Measurements from ENCODE around the gene FUBP3. TPM values are rescaled to one million over a fixed set of nuclear protein-coding genes. Genes with fewer than 3 reads are reported as not detected.

FUBP3 gene
- total and polyA plus RNA-seq, 10 donors: 14.7 to 46.1 (median 30.5) TPM

DNA sequence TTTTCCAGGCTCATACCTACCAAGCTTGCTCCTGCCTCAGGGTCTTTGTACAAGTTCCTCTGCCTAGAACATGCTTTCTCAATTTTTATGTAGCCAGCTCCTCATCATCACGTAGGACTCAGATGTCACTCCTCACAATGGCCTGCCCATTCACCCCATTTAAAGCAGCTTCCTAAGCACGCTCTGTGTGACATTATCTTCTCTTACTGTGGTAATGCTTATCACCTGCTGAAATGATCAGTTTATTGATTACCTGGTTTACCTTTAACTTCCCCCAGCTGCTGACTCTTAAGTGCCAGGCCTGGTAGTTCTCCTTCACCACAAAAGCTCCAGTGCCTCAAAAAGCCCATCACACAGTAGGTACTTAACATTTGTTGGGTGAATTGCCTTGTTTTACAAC, 13.6 kb downstream of the FUBP3 start:
- Histone ChIP-seq H3K36me3 (peaks cover 0 to 70% (median 37%) of the 10 kb centered on the region in 6 donors), H3K4me3 (no peak overlapping the region), H3K27ac (no peak overlapping the region), H3K4me1 (peaks cover 0 to 21% (median 5%) of the 10 kb centered on the region in 6 donors), H3K27me3 (replicated peaks in 1 of 7) (no peaks in the 10 kb centered on the region), H3K9me3 (no peaks in the 10 kb centered on the region)
- intact Hi-C loops (cut with DNase I; ENCODE audit: low total_unique reads): no loop called here
- TF ChIP-seq POLR2AphosphoS5 (IDR thresholded peaks at IDR 0.05) (no peak), POLR2A (IDR thresholded peaks at IDR 0.05) (no peak), CTCF (IDR thresholded peaks at IDR 0.05 in 8 of 11, conservative IDR thresholded peaks at IDR 0.05 in 3 of 11) (no peak)
- WGBS, 5 donors: 91 to 98% (median 92%) methylated on average over 2 of the region's 2 CpGs
- no peak for DNase-seq

- Histone ChIP-seq H3K4me3 (no peak overlapping the region), H3K27ac (no peak overlapping the region), H3K36me3 (peaks cover 0 to 99% (median 44%) of the 10 kb centered on the region in 6 donors), H3K4me1 (no peaks in the 10 kb centered on the region), H3K9me3 (no peaks in the 10 kb centered on the region), H3K27me3 (replicated peaks in 1 of 7) (no peaks in the 10 kb centered on the region)
- no peak for DNase-seq
- TF ChIP-seq CTCF (IDR thresholded peaks at IDR 0.05 in 8 of 11, conservative IDR thresholded peaks at IDR 0.05 in 3 of 11) (no peak), POLR2A (IDR thresholded peaks at IDR 0.05) (no peak), POLR2AphosphoS5 (IDR thresholded peaks at IDR 0.05) (no peak)
- 94 to 97% (median 95%) methylated on average over 4 of the region's 4 CpGs for WGBS, 5 donors
- intact Hi-C loops (cut with DNase I; ENCODE audit: low total_unique reads): no loop called here
These were observed 17.9 kb downstream of the FUBP3 start for GRCh38 chr9:130597228-130597627.

DNA sequence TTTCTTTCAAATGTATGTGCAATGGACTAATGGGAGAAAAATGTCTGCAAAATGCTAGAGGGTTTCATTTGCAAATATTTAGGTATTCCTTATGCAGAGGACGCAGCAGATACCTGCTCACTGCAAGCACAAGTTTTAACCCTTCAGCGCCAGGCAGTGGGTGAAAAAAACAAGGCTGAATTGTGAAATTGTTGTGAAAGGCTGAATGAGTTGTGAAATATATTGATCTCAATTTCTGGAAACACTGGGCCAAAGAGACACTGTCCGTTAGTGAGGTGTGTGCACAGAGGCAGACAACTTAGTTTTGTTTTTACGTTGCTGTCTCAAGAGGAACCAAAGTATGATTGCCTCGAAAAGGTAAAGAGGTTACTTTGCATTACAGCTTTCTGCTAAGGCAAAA, 18.8 kb downstream of the FUBP3 start:
- no peaks in the 10 kb centered on the region for H3K27me3 ChIP-seq (replicated peaks in 1 of 7)
- H3K9me3 ChIP-seq: no peaks in the 10 kb centered on the region
- peaks cover 0 to 100% (median 43%) of the 10 kb centered on the region in 6 donors for H3K36me3 ChIP-seq
- no peak overlapping the region for H3K27ac ChIP-seq
- no peak for DNase-seq
- no peaks in the 10 kb centered on the region for H3K4me1 ChIP-seq
- 75 to 92% (median 85%) methylated on average over 5 of the region's 5 CpGs for whole genome bisulfite sequencing, 5 donors
- TF ChIP-seq POLR2AphosphoS5 (IDR thresholded peaks at IDR 0.05) (no peak), CTCF (IDR thresholded peaks at IDR 0.05 in 8 of 11, conservative IDR thresholded peaks at IDR 0.05 in 3 of 11) (no peak), POLR2A (IDR thresholded peaks at IDR 0.05) (no peak)
- H3K4me3 ChIP-seq: no peak overlapping the region
- intact Hi-C loops (cut with DNase I; ENCODE audit: low total_unique reads): no loop called here

- Histone ChIP-seq H3K27me3 (replicated peaks in 1 of 7) (no peaks in the 10 kb centered on the region), H3K4me3 (no peak overlapping the region), H3K4me1 (no peaks in the 10 kb centered on the region), H3K36me3 (peaks cover 0 to 100% (median 37%) of the 10 kb centered on the region in 6 donors), H3K27ac (no peak overlapping the region), H3K9me3 (no peaks in the 10 kb centered on the region)
- no peak for DNase-seq
- intact Hi-C loops (cut with DNase I; ENCODE audit: low total_unique reads): no loop called here
- no peak for TF ChIP-seq CTCF (IDR thresholded peaks at IDR 0.05 in 8 of 11, conservative IDR thresholded peaks at IDR 0.05 in 3 of 11)
- WGBS, 5 donors: 91 to 97% (median 96%) methylated on average over 2 of the region's 2 CpGs
These were observed 20.2 kb downstream of the FUBP3 start for GRCh38 chr9:130599625-130600024.
